HCT116 (cell line): Measurements from ENCODE around the gene FOXC2. TPM values are rescaled to one million over a fixed set of nuclear protein-coding genes. Genes with fewer than 3 reads are reported as not detected.

Source experiments
- ATAC-seq: fragments of 200-7000 bp; cut with Tn5 transposase; 2 replicates; pipeline ENCODE4 v1.9.1; 2020; ENCODE audit warnings: mild to moderate bottlenecking, moderate library complexity
- BruUV-seq: library from RNA; stranded (reverse); fragments of 400-500 nt; replicated peaks from 2 replicates; lab custom pipeline; 2021; lab: Mats Ljungman, UMichigan
- CTCF ChIA-PET: fragments of 300-600 bp; sonication (Branson Sonifier 250); formaldehyde crosslinking; loops from one replicate; lab custom pipeline; 2021; ENCODE audit warnings: antibody characterized with exemption; lab: Charles Lee
- POLR2A ChIA-PET: fragments of 300-600, 350-600 bp; sonication (Branson Sonifier 250); formaldehyde crosslinking; loops from one replicate; lab custom pipeline; 2021; ENCODE audit warnings: antibody characterized with exemption; lab: Charles Lee
- RAD21 ChIA-PET, 2 experiments: fragments of 300-600 bp; sonication (Branson Sonifier 250); formaldehyde crosslinking; loops; one replicate each; lab custom pipeline; 2023; ENCODE audit warnings: low total read pairs in 2 of 2; ENCODE audit not compliant: uncharacterized antibody in 2 of 2, unreplicated experiment in 2 of 2, low non-redundant PET in 1 of 2; lab: Charles Lee
- DNase-seq: peaks from one replicate; pipeline ENCODE4 v3.0.0-alpha.2; 2010; ENCODE audit warnings: low read depth, low spot score
- H2AFZ ChIP-seq: fragments of 200-600 bp; shearing (Covaris generic), sonication (generic); 2 replicates; pipeline ENCODE4 v1.6.1; 2017; ENCODE audit warnings: low read depth, mixed run types, mixed read lengths, antibody characterized with exemption, low read length; ENCODE audit not compliant: poor library complexity, severe bottlenecking
- H3K27ac ChIP-seq: 2 replicates; pipeline ENCODE4 v1.5.1; 2012; ENCODE audit warnings: low read depth, low read length
- H3K27me3 ChIP-seq: fragments of 200-600 bp; sonication (generic); 2 replicates; pipeline ENCODE4 v1.6.1; 2016; ENCODE audit warnings: mixed run types, low read length, mixed read lengths; ENCODE audit not compliant: insufficient read depth
- H3K36me3 ChIP-seq, 2 experiments: fragments of 200-500 bp in 1 of 2; fragments of 200-600 bp in 1 of 2; sonication (Bioruptor generic) in 1 of 2; sonication (generic) in 1 of 2; 2 replicates each; pipeline versions ENCODE4 v1.5.1 to v1.6.1; 2014 to 2016; ENCODE audit warnings: low read length in 2 of 2, inconsistent platforms in 1 of 2, mixed read lengths in 1 of 2, mixed run types in 1 of 2; ENCODE audit not compliant: insufficient read depth in 2 of 2, control insufficient read depth in 1 of 2
- H3K4me1 ChIP-seq, 2 experiments: fragments of 200-600 bp in 1 of 2; sonication (generic) in 1 of 2; 2 replicates each; pipeline versions ENCODE4 v1.5.1 to v1.6.1; 2012 to 2017; ENCODE audit warnings: low read length in 2 of 2, inconsistent platforms in 1 of 2, mild to moderate bottlenecking in 1 of 2, mixed read lengths in 1 of 2, mixed run types in 1 of 2, moderate library complexity in 1 of 2; ENCODE audit not compliant: insufficient read depth in 2 of 2, control insufficient read depth in 1 of 2
- H3K4me2 ChIP-seq: fragments of 200-600 bp; sonication (generic); 2 replicates; pipeline ENCODE4 v1.6.1; 2017; ENCODE audit warnings: mixed run types, low read length, mixed read lengths
- H3K4me3 ChIP-seq, 2 experiments: fragments of 200-600 bp in 1 of 2; sonication (generic) in 1 of 2; replicated peaks in 1 of 2; 2 replicates each; pipeline ENCODE4 v1.5.1; 2011 to 2016; ENCODE audit warnings: low read length in 2 of 2, control low read depth in 1 of 2, low read depth in 1 of 2, mild to moderate bottlenecking in 1 of 2, mixed read lengths in 1 of 2, mixed run types in 1 of 2
- H3K79me2 ChIP-seq: fragments of 200-600 bp; sonication (generic); 2 replicates; pipeline ENCODE4 v1.6.1; 2017; ENCODE audit warnings: mild to moderate bottlenecking, mixed run types, low read length, moderate library complexity, mixed read lengths; ENCODE audit not compliant: insufficient read depth
- H3K9ac ChIP-seq: fragments of 200-600 bp; sonication (generic); 2 replicates; pipeline ENCODE4 v1.6.1; 2016; ENCODE audit warnings: low read length, mixed read lengths
- H3K9me2 ChIP-seq: fragments of 200-600 bp; sonication (generic), shearing (Covaris generic); 2 replicates; pipeline ENCODE4 v1.6.1; 2017; ENCODE audit warnings: mixed run types, mild to moderate bottlenecking, moderate library complexity; ENCODE audit not compliant: insufficient read depth
- H3K9me3 ChIP-seq, 2 experiments: fragments of 200-500 bp in 1 of 2; fragments of 200-600 bp in 1 of 2; sonication (Bioruptor generic) in 1 of 2; sonication (generic) in 1 of 2; 2 replicates each; pipeline ENCODE4 v1.6.1; 2014 to 2017; ENCODE audit warnings: low read length in 2 of 2, mixed read lengths in 2 of 2, inconsistent platforms in 1 of 2, low read depth in 1 of 2, mild to moderate bottlenecking in 1 of 2, mixed run types in 1 of 2, moderate library complexity in 1 of 2; ENCODE audit not compliant: control insufficient read depth in 1 of 2, insufficient read depth in 1 of 2
- H4K20me1 ChIP-seq: fragments of 200-600 bp; sonication (generic), shearing (Covaris generic); 2 replicates; pipeline ENCODE4 v1.6.1; 2017; ENCODE audit warnings: mixed run types, mild to moderate bottlenecking, moderate library complexity; ENCODE audit not compliant: insufficient read depth
- CBX3 ChIP-seq: IDR thresholded peaks from 2 replicates; pipeline ENCODE4 v1.6.1; 2012; ENCODE audit warnings: low read depth
- CEBPB ChIP-seq: IDR thresholded peaks from 2 replicates; pipeline ENCODE4 v1.6.1; 2012; ENCODE audit warnings: low read depth
- EGR1 ChIP-seq: IDR thresholded peaks from 2 replicates; pipeline ENCODE4 v1.6.1; 2012; ENCODE audit warnings: low read depth
- EZH2 ChIP-seq: fragments of 200-600 bp; sonication (generic); IDR thresholded peaks from 2 replicates; pipeline ENCODE4 v1.6.1; 2017; ENCODE audit warnings: antibody characterized with exemption, mixed run types
- EZH2phosphoT487 ChIP-seq: fragments of 200-600 bp; IDR thresholded peaks from 2 replicates; pipeline ENCODE4 v1.6.1; 2018; ENCODE audit warnings: antibody characterized with exemption, borderline replicate concordance
- FOSL1 ChIP-seq: IDR thresholded peaks from 2 replicates; pipeline ENCODE4 v1.6.1; 2012; ENCODE audit warnings: low read depth
- JUND ChIP-seq: IDR thresholded peaks from 2 replicates; pipeline ENCODE4 v1.6.1; 2012
- POLR2A ChIP-seq: IDR thresholded peaks from 2 replicates; pipeline ENCODE4 v1.7.0; 2011; ENCODE audit warnings: borderline replicate concordance; ENCODE audit not compliant: insufficient read depth, insufficient read length; ENCODE audit errors: extremely low read depth
- POLR2AphosphoS5 ChIP-seq: IDR thresholded peaks from 2 replicates; pipeline ENCODE4 v1.6.1; 2011; ENCODE audit warnings: mild to moderate bottlenecking, low read depth, low read length, moderate library complexity
- SIN3A ChIP-seq: IDR thresholded peaks from 2 replicates; pipeline ENCODE4 v1.6.1; 2012; ENCODE audit warnings: low read depth
- SP1 ChIP-seq: IDR thresholded peaks from 2 replicates; pipeline ENCODE4 v1.6.1; 2012; ENCODE audit warnings: low read depth
- YY1 ChIP-seq: IDR thresholded peaks from 2 replicates; pipeline ENCODE4 v1.6.1; 2011; ENCODE audit warnings: low read length, low read depth, moderate library complexity, mild to moderate bottlenecking; ENCODE audit not compliant: insufficient replicate concordance; ENCODE audit errors: extremely low read depth
- ZFX ChIP-seq: fragments of 450-650 bp; IDR thresholded peaks from 2 replicates; pipeline ENCODE4 v1.6.1; 2017
- ZNF274 ChIP-seq: fragments of 200-500 bp; sonication (Bioruptor generic); IDR thresholded peaks from 2 replicates; pipeline ENCODE4 v1.6.1; 2014; ENCODE audit warnings: mild to moderate bottlenecking, low read depth, low read length, inconsistent platforms
- intact Hi-C: fragments of 100-400 bp; cut with micrococcal nuclease; formaldehyde crosslinking; loops from 2 replicates; pipeline ENCODE4 v1.10.0; 2022
- total RNA-seq: library from RNA; stranded (reverse); gene quantifications from one replicate; pipeline ENCODE4 v1.2.1, GENCODE V29; 2021; ENCODE audit not compliant: unreplicated experiment
- TF ChIP-seq, protein P1 (sequence below): IDR thresholded peaks from 2 replicates; pipeline ENCODE4 v1.6.1; 2012
- TF ChIP-seq, protein P2 (sequence below): IDR thresholded peaks from 2 replicates; pipeline ENCODE4 v1.6.1; 2012
- TF ChIP-seq, protein P3 (sequence below), 3 experiments: fragments of 200-600 bp in 1 of 3; sonication (generic) in 1 of 3; IDR thresholded peaks in 2 of 3; conservative IDR thresholded peaks in 1 of 3; 2 replicates each; pipeline ENCODE4 v1.5.1; 2012 to 2017; ENCODE audit warnings: low read depth in 2 of 3, low read length in 2 of 3, antibody characterized with exemption in 1 of 3, borderline replicate concordance in 1 of 3, control low read depth in 1 of 3, mild to moderate bottlenecking in 1 of 3, mixed read lengths in 1 of 3, mixed run types in 1 of 3, moderate library complexity in 1 of 3; ENCODE audit not compliant: insufficient read depth in 1 of 3
- TF ChIP-seq, protein P4 (sequence below): IDR thresholded peaks from 2 replicates; pipeline ENCODE4 v1.6.1; 2011; ENCODE audit warnings: mild to moderate bottlenecking, low read length, moderate library complexity; ENCODE audit not compliant: insufficient replicate concordance; ENCODE audit errors: extremely low read depth

FOXC2 gene
- total RNA-seq, 1 experiment from 2014 or later, result 0.22 TPM

DNA sequence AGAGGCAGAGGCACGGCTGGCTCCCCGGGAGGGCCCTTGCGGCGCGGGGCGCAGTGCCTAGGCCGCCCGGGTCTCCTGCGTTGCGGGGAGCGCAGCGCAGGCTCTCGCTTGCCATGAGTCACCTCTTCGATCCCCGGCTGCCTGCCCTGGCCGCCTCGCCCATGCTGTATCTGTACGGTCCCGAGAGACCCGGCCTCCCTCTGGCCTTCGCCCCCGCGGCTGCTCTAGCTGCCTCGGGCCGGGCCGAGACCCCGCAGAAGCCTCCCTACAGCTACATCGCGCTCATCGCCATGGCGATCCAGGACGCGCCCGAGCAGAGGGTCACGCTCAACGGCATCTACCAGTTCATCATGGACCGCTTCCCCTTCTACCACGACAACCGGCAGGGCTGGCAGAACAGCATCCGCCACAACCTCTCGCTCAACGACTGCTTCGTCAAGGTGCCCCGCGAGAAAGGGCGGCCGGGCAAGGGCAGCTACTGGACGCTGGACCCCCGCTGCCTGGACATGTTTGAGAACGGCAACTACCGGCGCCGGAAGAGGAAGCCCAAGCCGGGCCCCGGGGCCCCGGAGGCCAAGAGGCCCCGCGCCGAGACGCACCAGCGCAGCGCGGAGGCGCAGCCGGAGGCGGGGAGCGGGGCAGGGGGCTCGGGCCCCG is 12.1 kb downstream of the FOXC2 start:
- H3K9me2 ChIP-seq, result no peaks in the 10 kb centered on the region
- H3K4me3 ChIP-seq, result no peak overlapping the region
- H3K9me3 ChIP-seq, result no peaks in the 10 kb centered on the region
- H3K4me1 ChIP-seq, result peaks cover 11 to 22% of the 10 kb centered on the region in 2 experiments; a peak in 3 of 4 replicates
- ChIA-PET RAD21 (no interaction called here), POLR2A (no interaction called here), CTCF (no interaction called here)
- DNase-seq, result no peak
- no peaks in the 10 kb centered on the region for H4K20me1 ChIP-seq
- H3K79me2 ChIP-seq, result no peaks in the 10 kb centered on the region
- no peak overlapping the region for H3K9ac ChIP-seq
- H3K4me2 ChIP-seq, result no peak overlapping the region
- BruUV-seq, result no TSS peak
- H3K36me3 ChIP-seq, result no peaks in the 10 kb centered on the region
- ATAC-seq, result no peak
- no peak for TF ChIP-seq JUND
- no peak for TF ChIP-seq CEBPB
- no peak for TF ChIP-seq ZNF274
- no peak for TF ChIP-seq POLR2AphosphoS5
- TF ChIP-seq, protein P1, sequence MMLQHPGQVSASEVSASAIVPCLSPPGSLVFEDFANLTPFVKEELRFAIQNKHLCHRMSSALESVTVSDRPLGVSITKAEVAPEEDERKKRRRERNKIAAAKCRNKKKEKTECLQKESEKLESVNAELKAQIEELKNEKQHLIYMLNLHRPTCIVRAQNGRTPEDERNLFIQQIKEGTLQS, result no peak
- no peak for TF ChIP-seq CBX3
- TF ChIP-seq, protein P2, sequence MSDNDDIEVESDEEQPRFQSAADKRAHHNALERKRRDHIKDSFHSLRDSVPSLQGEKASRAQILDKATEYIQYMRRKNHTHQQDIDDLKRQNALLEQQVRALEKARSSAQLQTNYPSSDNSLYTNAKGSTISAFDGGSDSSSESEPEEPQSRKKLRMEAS, result no peak
- no peak for TF ChIP-seq SP1
- no peak for TF ChIP-seq EGR1
- TF ChIP-seq EZH2, result no peak
- TF ChIP-seq ZFX, result no peak
- TF ChIP-seq, protein P3, sequence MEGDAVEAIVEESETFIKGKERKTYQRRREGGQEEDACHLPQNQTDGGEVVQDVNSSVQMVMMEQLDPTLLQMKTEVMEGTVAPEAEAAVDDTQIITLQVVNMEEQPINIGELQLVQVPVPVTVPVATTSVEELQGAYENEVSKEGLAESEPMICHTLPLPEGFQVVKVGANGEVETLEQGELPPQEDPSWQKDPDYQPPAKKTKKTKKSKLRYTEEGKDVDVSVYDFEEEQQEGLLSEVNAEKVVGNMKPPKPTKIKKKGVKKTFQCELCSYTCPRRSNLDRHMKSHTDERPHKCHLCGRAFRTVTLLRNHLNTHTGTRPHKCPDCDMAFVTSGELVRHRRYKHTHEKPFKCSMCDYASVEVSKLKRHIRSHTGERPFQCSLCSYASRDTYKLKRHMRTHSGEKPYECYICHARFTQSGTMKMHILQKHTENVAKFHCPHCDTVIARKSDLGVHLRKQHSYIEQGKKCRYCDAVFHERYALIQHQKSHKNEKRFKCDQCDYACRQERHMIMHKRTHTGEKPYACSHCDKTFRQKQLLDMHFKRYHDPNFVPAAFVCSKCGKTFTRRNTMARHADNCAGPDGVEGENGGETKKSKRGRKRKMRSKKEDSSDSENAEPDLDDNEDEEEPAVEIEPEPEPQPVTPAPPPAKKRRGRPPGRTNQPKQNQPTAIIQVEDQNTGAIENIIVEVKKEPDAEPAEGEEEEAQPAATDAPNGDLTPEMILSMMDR (IDR thresholded peaks at IDR 0.05 in 2 of 3, conservative IDR thresholded peaks at IDR 0.05 in 1 of 3; ENCODE audit: borderline replicate concordance in 1 of 3, insufficient read depth in 1 of 3, low read depth in 2 of 3, low read length in 2 of 3), result no peak
- TF ChIP-seq FOSL1, result no peak
- TF ChIP-seq YY1, result no peak
- no peak for TF ChIP-seq POLR2A
- TF ChIP-seq SIN3A, result no peak
- TF ChIP-seq, protein P4, sequence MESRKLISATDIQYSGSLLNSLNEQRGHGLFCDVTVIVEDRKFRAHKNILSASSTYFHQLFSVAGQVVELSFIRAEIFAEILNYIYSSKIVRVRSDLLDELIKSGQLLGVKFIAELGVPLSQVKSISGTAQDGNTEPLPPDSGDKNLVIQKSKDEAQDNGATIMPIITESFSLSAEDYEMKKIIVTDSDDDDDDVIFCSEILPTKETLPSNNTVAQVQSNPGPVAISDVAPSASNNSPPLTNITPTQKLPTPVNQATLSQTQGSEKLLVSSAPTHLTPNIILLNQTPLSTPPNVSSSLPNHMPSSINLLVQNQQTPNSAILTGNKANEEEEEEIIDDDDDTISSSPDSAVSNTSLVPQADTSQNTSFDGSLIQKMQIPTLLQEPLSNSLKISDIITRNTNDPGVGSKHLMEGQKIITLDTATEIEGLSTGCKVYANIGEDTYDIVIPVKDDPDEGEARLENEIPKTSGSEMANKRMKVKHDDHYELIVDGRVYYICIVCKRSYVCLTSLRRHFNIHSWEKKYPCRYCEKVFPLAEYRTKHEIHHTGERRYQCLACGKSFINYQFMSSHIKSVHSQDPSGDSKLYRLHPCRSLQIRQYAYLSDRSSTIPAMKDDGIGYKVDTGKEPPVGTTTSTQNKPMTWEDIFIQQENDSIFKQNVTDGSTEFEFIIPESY, result no peak
- no peak for TF ChIP-seq EZH2phosphoT487
- H3K27me3 ChIP-seq, result no peaks in the 10 kb centered on the region
- H2AFZ ChIP-seq, result no peak overlapping the region
- no peak overlapping the region for H3K27ac ChIP-seq
- intact Hi-C loops, result loop anchor here (5.0 kb wide), 3 partner anchors 439 to 499 kb away; no protein-coding TSS in a partner anchor
